Adrenal gland (tissue), 12 donors: Measurements from ENCODE around the gene SIRPA. TPM values are rescaled to one million over a fixed set of nuclear protein-coding genes. Genes with fewer than 3 reads are reported as not detected.

Source experiments
- DNase-seq, 7 donors: peaks; one replicate each; pipeline ENCODE4 v3.0.0-alpha.2; 2019 to 2020
- H3K27ac ChIP-seq, 5 donors: fragments of 200-600 bp; sonication (generic) in 4 of 5; 1 replicate in 3 of 5; 2 replicates in 2 of 5; pipeline versions ENCODE4 v1.5.1 to v1.8.0; 2016 to 2020; ENCODE audit warnings: mild to moderate bottlenecking in 1 of 5
- H3K27me3 ChIP-seq: fragments of 200-600 bp; 2 replicates; pipeline ENCODE4 v1.8.0; 2021
- H3K36me3 ChIP-seq, 2 donors: fragments of 200-600 bp; replicated peaks in 1 of 2; 1 replicate in 1 of 2; 2 replicates in 1 of 2; pipeline versions ENCODE4 v1.5.1 to v1.8.0; 2018 to 2022
- H3K4me1 ChIP-seq, 2 donors: fragments of 200-600 bp; replicated peaks in 1 of 2; 1 replicate in 1 of 2; 2 replicates in 1 of 2; pipeline versions ENCODE4 v1.5.1 to v1.8.0; 2018 to 2021
- H3K4me3 ChIP-seq, 4 donors: fragments of 200-600 bp; sonication (generic) in 3 of 4; one replicate each; pipeline ENCODE4 v1.5.1; 2016 to 2018
- H3K9me3 ChIP-seq, 3 donors: fragments of 200-600 bp; sonication (generic) in 1 of 3; replicated peaks in 1 of 3; 1 replicate in 2 of 3; 2 replicates in 1 of 3; pipeline versions ENCODE4 v1.5.1 to v1.8.0; 2016 to 2021
- POLR2A ChIP-seq, 2 donors: fragments of 450-650 bp; IDR thresholded peaks; one replicate each; pipeline ENCODE4 v1.6.1; 2017; ENCODE audit warnings: antibody characterized with exemption in 2 of 2, mild to moderate bottlenecking in 2 of 2, moderate library complexity in 1 of 2
- WGBS, 4 donors: extraction: QIAGEN DNeasy Blood & Tissue Kit in 2 of 4; methylation state at CpG; one replicate each; pipeline versions ENCODE4 v1.1.5 to v1.1.7; 2013 to 2017; 5-methylcytosine and 5-hydroxymethylcytosine counted together
- intact Hi-C, 2 donors: fragments of 100-400 bp; cut with DNase I; formaldehyde crosslinking; loops; one replicate each; pipeline versions ENCODE4 v1.14.1 to v1.15.0; 2022 to 2023
- polyA plus RNA-seq, 3 donors: library from polyadenylated mRNA; stranded (reverse); fragments of 200-250 nt in 2 of 3; fragments of 350-450 nt in 1 of 3; fragmentation: Illumina TruSeq in 1 of 3; extraction: RNeasy Lipid Tissue Mini Kit (QIAGEN cat#74804) in 1 of 3; gene quantifications; one replicate each; pipeline ENCODE4 v1.2.3, GENCODE V29; 2013 to 2014
- total RNA-seq, 9 donors: library from RNA; depleted of rRNA in 4 of 9; stranded (reverse); fragments of >200 nt in 4 of 9; fragments of 120-200 nt in 1 of 9; fragmentation: NEBNext Ultra II Directional in 1 of 9; extraction: Animal tissue kit (Norgen Biotek cat#: 25700) in 1 of 9; gene quantifications; one replicate each; pipeline versions ENCODE4 v1.1.0 to v1.2.4, GENCODE V29; 2013 to 2023
- TF ChIP-seq, protein P1 (sequence below), 6 experiments: fragments of 450-650 bp in 4 of 6; fragments of 200-600 bp in 2 of 6; sonication (generic) in 1 of 6; IDR thresholded peaks; 1 replicate in 5 of 6; 2 replicates in 1 of 6; pipeline versions ENCODE4 v1.5.1 to v1.8.0; 2016 to 2021; ENCODE audit warnings: antibody characterized with exemption in 6 of 6, mild to moderate bottlenecking in 2 of 6, moderate library complexity in 1 of 6
- donor health status: healthy with polysubstance abuse.
- donor health status: Bipolar disorder and iron deficiency.
- donor health status: DM: yes; HTN: yes; CAD: no.
- donor health status: DM: no; HTN: no; CAD: no.
- donor health status: DM: no; HTN: no; CAD: no.
- donor health status: DM: yes; HTN: yes; CAD: no.

SIRPA gene
- total and polyA plus RNA-seq, 12 donors: 22.2 to 102 (median 71.1) TPM

DNA sequence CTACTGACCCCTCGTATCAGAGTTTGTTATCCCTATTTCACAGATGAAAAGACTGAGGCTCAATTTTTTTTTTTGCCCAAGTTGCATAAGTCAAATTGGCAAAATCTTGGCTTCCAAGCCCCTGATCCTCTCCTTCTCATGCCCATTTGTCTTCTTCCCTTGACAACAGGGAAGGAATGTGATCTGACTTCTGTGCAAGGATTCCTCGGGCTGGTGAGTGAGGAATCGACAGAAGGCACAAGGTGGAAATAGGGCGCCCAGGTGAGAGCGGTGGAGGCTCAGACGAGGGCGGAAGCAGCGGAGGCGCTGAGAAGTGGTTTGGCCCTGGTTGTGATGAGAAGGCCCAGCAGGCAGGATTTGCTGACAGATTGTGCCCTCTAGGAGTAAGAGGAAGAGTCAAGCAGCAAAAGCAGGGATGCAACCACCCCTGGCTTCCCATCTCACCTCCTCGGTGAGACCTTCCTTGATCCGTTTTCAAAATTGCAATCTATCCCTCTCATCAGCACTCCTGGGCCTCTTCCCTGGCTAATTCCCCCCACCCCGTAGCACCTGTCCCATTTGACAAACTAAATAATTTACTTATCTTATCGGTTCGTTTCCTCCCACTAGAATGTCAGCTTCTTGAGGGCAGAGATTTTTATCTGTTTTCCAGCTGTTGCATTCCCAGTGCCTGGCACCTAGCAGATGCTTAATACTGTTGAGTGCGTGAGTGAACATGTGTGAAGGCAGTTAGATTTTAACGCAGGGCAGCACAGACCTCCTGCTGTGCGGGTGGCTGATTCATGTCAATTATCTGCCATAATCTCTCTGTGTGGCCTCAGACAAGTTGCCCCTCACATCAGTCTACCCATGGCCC, 3.7 kb upstream of the SIRPA start:
- DNase-seq: no peak
- TF ChIP-seq, protein P1, sequence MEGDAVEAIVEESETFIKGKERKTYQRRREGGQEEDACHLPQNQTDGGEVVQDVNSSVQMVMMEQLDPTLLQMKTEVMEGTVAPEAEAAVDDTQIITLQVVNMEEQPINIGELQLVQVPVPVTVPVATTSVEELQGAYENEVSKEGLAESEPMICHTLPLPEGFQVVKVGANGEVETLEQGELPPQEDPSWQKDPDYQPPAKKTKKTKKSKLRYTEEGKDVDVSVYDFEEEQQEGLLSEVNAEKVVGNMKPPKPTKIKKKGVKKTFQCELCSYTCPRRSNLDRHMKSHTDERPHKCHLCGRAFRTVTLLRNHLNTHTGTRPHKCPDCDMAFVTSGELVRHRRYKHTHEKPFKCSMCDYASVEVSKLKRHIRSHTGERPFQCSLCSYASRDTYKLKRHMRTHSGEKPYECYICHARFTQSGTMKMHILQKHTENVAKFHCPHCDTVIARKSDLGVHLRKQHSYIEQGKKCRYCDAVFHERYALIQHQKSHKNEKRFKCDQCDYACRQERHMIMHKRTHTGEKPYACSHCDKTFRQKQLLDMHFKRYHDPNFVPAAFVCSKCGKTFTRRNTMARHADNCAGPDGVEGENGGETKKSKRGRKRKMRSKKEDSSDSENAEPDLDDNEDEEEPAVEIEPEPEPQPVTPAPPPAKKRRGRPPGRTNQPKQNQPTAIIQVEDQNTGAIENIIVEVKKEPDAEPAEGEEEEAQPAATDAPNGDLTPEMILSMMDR (IDR thresholded peaks at IDR 0.05): no peak
- no peak for TF ChIP-seq POLR2A (IDR thresholded peaks at IDR 0.05)
- Histone ChIP-seq H3K4me1 (peaks cover 12 to 39% of the 10 kb centered on the region in 2 donors), H3K9me3 (no peaks in the 10 kb centered on the region), H3K36me3 (no peaks in the 10 kb centered on the region), H3K27me3 (no peaks in the 10 kb centered on the region), H3K4me3 (no peak overlapping the region), H3K27ac (no peak overlapping the region)
- intact Hi-C loops: loop anchor here (5.0 to 10.0 kb wide), 2 partner anchors 53 to 89 kb away; no protein-coding TSS in a partner anchor
- WGBS, 4 donors: 78 to 86% (median 83%) methylated on average over 17 of the region's 17 CpGs

DNA sequence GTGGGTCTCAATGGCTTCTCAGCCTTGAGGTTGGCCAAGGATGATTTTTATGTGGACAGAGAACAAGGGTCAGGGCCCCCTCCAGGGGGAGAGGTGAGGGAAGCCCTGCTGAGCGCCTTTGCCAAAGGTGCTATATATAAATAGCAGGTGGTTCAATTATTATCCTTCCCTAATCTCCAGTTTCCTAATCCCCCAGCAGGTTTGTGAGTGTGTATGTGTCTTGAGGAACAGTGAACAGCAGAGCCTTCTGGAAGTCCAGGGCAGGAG, 3.2 kb upstream of the SIRPA start:
- no peak for DNase-seq
- H3K4me3 ChIP-seq: no peak overlapping the region
- TF ChIP-seq, protein P1 (IDR thresholded peaks at IDR 0.05): no peak
- no peak for TF ChIP-seq POLR2A (IDR thresholded peaks at IDR 0.05)
- intact Hi-C loops: loop anchor here (5.0 to 10.0 kb wide), 2 partner anchors 53 to 90 kb away; no protein-coding TSS in a partner anchor
- H3K27ac ChIP-seq: no peak overlapping the region
- no peaks in the 10 kb centered on the region for H3K9me3 ChIP-seq
- no peaks in the 10 kb centered on the region for H3K36me3 ChIP-seq
- H3K4me1 ChIP-seq: peaks cover 12 to 43% of the 10 kb centered on the region in 2 donors
- no peaks in the 10 kb centered on the region for H3K27me3 ChIP-seq
- WGBS, 4 donors: 92 to 100% (median 98%) methylated on average over 1 of the region's 1 CpG

DNA sequence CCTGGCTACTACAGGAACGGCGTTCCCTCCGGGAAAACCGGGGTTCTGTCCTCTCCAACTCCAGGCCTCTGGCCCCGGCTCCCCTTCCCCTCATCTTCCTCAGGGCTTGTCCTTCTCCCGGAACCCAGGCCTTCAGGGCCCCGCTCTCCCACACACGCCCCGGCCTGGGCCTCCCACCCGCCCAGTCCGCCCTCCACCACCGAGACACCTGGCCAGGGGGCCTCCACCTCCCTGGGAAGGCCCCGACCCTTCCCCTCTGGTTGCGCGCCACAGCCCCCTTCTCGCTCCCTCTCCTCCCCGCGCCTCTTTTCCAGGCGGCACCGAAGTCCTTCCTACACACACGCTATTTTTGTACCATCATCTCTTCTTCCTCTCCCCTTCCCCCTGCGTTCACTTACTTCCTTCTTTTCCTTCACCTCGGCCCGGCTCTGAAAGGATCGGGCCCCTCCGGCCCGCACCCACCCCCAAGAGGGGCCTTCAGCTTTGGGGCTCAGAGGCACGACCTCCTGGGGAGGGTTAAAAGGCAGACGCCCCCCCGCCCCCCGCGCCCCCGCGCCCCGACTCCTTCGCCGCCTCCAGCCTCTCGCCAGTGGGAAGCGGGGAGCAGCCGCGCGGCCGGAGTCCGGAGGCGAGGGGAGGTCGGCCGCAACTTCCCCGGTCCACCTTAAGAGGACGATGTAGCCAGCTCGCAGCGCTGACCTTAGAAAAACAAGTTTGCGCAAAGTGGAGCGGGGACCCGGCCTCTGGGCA, 1.3 kb upstream of the SIRPA start:
- Histone ChIP-seq H3K27me3 (no peaks in the 10 kb centered on the region), H3K4me1 (peaks cover 20 to 61% of the 10 kb centered on the region in 2 donors), H3K4me3 (peak overlapping the region in 2 of 4 donors; percentile 70 to 94), H3K27ac (peak overlapping the region; percentile 52 to 99 (median 91)), H3K9me3 (no peaks in the 10 kb centered on the region), H3K36me3 (no peaks in the 10 kb centered on the region)
- DNase-seq: peak in 5 of 7 donors; percentile 77 to 87 (median 83)
- 15 to 41% (median 31%) methylated on average over 25 to 54 of the region's 54 CpGs for WGBS, 4 donors
- intact Hi-C loops: loop anchor here (5.0 to 10.0 kb wide), 2 partner anchors 51 to 92 kb away; no protein-coding TSS in a partner anchor
- TF ChIP-seq, protein P1 (IDR thresholded peaks at IDR 0.05): no peak
- no peak for TF ChIP-seq POLR2A (IDR thresholded peaks at IDR 0.05)

DNA sequence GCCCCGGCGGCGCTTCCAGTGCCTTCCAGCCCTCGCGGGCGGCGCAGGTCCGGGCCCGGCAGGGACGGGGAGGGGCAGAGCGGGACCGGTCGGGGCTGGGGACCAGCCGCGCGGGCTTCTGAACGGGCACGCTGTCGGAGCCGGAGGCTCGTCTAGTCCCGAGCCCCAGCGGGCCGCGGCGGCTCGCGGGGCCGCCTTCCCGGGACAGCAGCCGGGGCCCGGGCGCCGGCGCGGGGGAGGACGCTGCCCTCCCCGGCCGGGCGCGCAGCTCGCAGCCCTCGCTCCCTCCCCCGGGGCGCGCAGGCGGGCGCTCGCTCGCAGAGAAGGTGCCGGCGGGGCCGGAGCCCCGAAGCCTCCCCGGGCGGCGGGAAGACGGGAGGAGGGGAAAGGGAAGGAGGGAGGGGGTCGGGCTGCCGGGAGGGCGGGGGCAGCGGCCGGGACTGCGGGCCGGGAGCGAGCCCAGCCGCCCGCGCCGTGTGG, 696 bp upstream of the SIRPA start:
- DNase-seq: peak in 4 of 7 donors; percentile 44 to 78 (median 71)
- WGBS, 4 donors: 0% methylated on average over 27 to 63 of the region's 70 CpGs; no CpG with 5 or more reads in 2 of the 4 donors

More for the DNA sequence above, 696 bp upstream of the SIRPA start:
- H3K27me3 ChIP-seq: no peaks in the 10 kb centered on the region
- peak; percentile 46 to 56 for TF ChIP-seq POLR2A (IDR thresholded peaks at IDR 0.05)
- TF ChIP-seq, protein P1 (IDR thresholded peaks at IDR 0.05): peak in 1 of 6 experiments; percentile 7
- peaks cover 20 to 62% of the 10 kb centered on the region in 2 donors for H3K4me1 ChIP-seq
- peak overlapping the region in 2 of 4 donors; percentile 70 to 94 for H3K4me3 ChIP-seq
- H3K9me3 ChIP-seq: no peaks in the 10 kb centered on the region
- intact Hi-C loops: loop anchor here (5.0 to 10.0 kb wide), 2 partner anchors 50 to 92 kb away; no protein-coding TSS in a partner anchor
- H3K27ac ChIP-seq: peak overlapping the region; percentile 52 to 99 (median 91)
- no peaks in the 10 kb centered on the region for H3K36me3 ChIP-seq
